Measurements from ENCODE around the gene TCF7L2.

The TCF7L2 gene

DNA sequence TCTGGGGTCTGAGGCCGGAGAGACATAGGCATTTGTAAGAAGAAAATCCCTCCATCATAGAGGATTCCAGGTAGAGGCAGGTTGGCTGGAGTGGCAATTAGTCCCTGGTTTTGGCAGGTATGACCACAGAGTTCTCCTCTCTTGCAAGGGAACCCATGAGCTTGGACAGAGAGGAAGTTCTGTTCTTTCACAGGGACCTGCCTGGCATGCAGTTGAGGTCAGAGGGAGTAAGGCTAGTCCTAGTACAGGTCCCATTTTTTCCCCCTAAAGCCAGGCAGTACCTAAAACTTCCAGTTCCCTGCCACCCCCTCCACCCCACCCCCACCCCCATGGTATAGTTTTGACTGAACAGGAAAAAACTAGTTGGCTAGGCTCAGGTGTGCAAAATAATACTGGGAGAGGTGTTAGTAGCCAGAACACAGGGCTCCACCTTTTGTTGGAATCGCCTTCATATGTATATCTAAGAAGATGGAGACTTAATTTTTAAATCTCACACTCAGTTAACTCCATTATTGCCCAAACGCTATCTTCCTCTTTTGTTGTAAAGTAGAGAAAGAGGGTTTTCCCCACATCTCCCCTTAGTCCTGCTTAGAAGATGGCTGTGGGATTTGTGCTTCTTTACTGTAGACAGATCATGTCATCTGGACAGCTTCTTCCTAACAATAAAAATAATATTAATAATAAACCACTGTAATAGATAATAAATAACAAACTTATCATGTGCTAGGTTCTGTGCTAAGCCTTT, 188.1 kb downstream of the TCF7L2 start:
- H3K27ac ChIP-seq (ENCODE audit: low read depth, low read length), result no peak overlapping the region
- H3K4me3 ChIP-seq (ENCODE audit: low read depth, low read length), result no peak overlapping the region
- peaks cover 19% of the 10 kb centered on the region for H3K36me3 ChIP-seq (ENCODE audit: control insufficient read depth, insufficient read depth, low read length)
- H3K27me3 ChIP-seq (ENCODE audit: control insufficient read depth, insufficient read depth, low read length), result no peaks in the 10 kb centered on the region
- no peak overlapping the region for H3K9ac ChIP-seq (ENCODE audit: low read length)
- H3K9me3 ChIP-seq (ENCODE audit: control insufficient read depth, insufficient read depth, low read depth, low read length), result no peaks in the 10 kb centered on the region
- H3K4me1 ChIP-seq (ENCODE audit: control insufficient read depth, insufficient read depth, low read length), result peaks cover 71% of the 10 kb centered on the region

DNA sequence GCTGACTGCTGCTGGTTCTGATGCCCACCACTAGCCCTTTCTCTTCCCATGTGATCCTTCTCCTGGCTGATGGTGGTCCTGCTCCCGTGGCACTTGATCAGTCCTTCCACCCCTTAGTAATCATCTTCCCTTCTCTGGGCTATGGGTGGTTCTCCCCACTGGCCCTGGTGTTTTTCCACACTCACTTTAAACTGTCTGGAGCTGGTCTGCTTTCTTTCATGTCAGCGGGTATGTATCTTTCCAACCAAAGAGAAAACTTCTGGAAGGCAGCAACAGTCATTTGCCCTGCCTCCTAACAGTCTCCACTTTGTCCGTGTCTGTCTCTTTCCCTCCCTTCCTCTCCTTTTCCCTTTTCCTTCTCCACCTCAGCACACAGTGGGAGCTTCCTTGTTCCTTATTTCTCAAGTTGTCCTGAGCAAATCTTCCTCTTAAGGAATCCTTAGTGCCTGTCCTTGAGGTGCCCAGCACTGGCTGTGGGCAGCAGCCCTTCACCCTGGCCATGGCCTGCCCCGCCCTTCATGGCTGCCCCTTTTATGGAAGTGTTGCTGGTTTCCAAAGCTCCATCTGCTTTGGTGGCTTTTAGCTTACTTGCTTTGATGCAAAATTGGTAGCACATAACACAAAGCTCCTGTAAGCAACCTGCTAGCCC, 189.0 kb downstream of the TCF7L2 start:
- Histone ChIP-seq H3K4me3 (ENCODE audit: low read depth, low read length) (no peak overlapping the region), H3K9ac (ENCODE audit: low read length) (no peak overlapping the region), H3K27me3 (ENCODE audit: control insufficient read depth, insufficient read depth, low read length) (no peaks in the 10 kb centered on the region), H3K27ac (ENCODE audit: low read depth, low read length) (no peak overlapping the region), H3K9me3 (ENCODE audit: control insufficient read depth, insufficient read depth, low read depth, low read length) (no peaks in the 10 kb centered on the region), H3K36me3 (ENCODE audit: control insufficient read depth, insufficient read depth, low read length) (peaks cover 29% of the 10 kb centered on the region), H3K4me1 (ENCODE audit: control insufficient read depth, insufficient read depth, low read length) (peaks cover 62% of the 10 kb centered on the region)

DNA sequence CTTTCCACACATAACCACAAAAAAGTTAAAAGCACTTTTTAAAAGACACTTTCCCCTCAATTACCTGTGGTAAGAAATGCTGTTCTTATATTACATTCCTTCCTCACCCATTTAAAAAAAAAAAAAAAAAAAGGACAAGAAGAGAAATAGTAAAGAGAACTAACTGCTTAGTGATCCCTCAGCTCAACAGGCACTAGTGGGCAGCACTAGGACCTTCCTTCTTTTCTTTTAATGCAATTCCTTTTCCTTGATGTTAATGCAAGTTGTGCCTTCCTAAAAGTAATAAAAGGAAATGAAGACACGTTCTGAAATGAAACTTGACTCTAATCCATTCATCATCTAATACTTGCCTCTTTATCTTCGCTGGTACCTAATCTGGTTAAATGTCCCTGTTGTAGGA, 189.7 kb downstream of the TCF7L2 start:
- no peak overlapping the region for H3K27ac ChIP-seq (ENCODE audit: low read depth, low read length)
- H3K4me3 ChIP-seq (ENCODE audit: low read depth, low read length), result no peak overlapping the region
- H3K36me3 ChIP-seq (ENCODE audit: control insufficient read depth, insufficient read depth, low read length), result peaks cover 35% of the 10 kb centered on the region
- H3K27me3 ChIP-seq (ENCODE audit: control insufficient read depth, insufficient read depth, low read length), result no peaks in the 10 kb centered on the region
- H3K9me3 ChIP-seq (ENCODE audit: control insufficient read depth, insufficient read depth, low read depth, low read length), result no peaks in the 10 kb centered on the region
- peaks cover 56% of the 10 kb centered on the region for H3K4me1 ChIP-seq (ENCODE audit: control insufficient read depth, insufficient read depth, low read length)
- H3K9ac ChIP-seq (ENCODE audit: low read length), result no peak overlapping the region

DNA sequence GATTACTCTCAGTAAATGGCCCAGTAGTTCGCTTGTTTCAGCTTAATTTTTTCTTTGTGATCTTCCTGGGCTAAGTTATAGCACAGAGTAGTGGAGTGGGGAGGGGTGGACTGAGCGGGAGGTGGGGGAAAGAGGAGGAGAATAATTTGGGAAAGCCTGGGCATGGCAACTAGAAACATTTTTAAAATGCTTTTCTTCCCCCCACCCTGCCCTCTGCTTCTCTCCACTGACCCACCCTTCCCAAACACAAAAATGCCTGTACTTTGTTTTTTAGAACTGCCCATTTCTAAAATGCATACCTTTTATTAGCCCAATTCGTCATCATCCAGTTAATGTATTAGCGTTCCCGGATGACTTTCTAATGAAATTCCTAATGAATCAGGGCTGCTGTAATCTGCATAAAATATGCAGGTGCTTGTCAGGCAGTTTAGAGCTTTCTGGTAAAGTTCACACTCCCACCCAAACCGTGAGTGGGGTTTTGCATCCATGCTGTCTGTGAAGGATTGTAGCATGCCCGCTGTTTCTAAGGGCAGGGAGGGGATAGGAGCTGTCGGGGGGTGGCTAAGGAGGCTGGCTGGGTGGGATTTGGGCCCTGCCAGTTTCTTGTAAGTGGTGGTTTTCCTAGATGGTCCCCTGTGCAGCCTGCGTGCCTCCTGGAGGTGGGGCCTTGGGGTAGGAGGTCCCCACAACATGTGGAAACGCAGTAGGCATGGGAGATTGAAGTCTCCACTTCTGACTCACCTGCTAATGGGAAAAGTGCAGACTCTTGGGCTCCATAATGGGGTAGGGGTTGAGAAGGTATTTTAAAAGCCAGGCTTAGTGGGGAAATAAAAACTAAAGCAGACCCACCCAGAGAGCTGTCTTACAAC, 190.3 kb downstream of the TCF7L2 start:
- Histone ChIP-seq H3K4me1 (ENCODE audit: control insufficient read depth, insufficient read depth, low read length) (peaks cover 49% of the 10 kb centered on the region), H3K36me3 (ENCODE audit: control insufficient read depth, insufficient read depth, low read length) (peaks cover 42% of the 10 kb centered on the region), H3K27ac (ENCODE audit: low read depth, low read length) (no peak overlapping the region), H3K4me3 (ENCODE audit: low read depth, low read length) (no peak overlapping the region), H3K9me3 (ENCODE audit: control insufficient read depth, insufficient read depth, low read depth, low read length) (no peaks in the 10 kb centered on the region), H3K27me3 (ENCODE audit: control insufficient read depth, insufficient read depth, low read length) (no peaks in the 10 kb centered on the region), H3K9ac (ENCODE audit: low read length) (no peak overlapping the region)

DNA sequence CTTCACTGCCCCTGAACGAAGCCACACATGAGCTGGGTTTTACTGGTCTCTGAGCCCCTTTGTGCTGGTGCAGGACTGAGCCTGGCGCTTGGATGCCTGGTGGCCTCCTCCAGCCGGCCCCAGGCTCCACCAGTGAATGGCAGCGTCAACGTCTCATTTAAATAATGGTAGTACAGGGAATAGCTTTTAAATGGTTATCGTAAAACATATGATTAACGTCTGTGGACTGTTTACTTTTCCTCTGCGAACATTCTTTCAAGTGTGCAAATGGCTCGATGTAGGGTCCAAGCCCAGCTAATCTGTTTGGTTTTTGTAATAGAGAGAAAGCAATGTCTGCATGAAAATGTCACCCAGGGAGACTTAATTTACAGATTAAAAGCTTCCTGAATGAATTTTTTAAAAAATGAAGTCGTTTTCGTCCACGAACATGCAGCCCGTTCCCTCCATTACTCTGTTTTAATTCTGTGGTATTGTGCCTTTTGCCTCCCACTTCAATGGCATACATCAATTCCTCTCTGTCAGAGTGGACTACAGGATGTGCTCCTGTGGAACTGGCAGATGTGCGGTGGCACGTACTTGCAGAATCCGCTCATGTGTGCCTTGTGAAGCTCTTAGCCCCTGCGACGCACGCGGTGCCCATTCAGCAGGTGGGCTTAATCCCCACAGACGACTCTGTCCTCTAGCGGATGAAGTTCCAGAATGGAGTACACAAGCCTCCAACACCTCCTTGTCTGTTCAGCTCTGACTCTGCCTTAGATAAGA, 192.7 kb downstream of the TCF7L2 start:
- H3K4me1 ChIP-seq (ENCODE audit: control insufficient read depth, insufficient read depth, low read length), result peaks cover 28% of the 10 kb centered on the region
- H3K9ac ChIP-seq (ENCODE audit: low read length), result no peak overlapping the region
- H3K27me3 ChIP-seq (ENCODE audit: control insufficient read depth, insufficient read depth, low read length), result no peaks in the 10 kb centered on the region
- no peak overlapping the region for H3K4me3 ChIP-seq (ENCODE audit: low read depth, low read length)
- no peak overlapping the region for H3K27ac ChIP-seq (ENCODE audit: low read depth, low read length)
- H3K9me3 ChIP-seq (ENCODE audit: control insufficient read depth, insufficient read depth, low read depth, low read length), result no peaks in the 10 kb centered on the region
- peaks cover 65% of the 10 kb centered on the region for H3K36me3 ChIP-seq (ENCODE audit: control insufficient read depth, insufficient read depth, low read length)

DNA sequence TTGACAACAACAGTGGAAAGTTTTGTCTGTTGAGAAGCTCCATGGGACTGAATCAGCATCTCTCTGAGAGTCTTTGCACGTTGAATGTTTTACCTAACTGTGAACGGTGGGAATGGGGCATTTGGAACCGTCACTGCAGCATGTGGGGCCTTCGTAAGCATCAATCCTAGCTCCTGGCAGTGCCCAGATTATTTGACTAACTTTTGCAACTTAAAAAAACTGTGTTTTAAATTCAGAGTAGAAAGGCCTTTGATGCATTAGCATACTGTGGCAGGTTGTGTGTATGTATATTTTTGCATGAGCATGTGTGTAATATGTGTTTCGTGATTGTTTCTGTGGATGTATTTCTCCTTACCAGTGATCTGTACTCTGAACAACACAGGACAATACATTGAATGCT, 194.5 kb downstream of the TCF7L2 start:
- Histone ChIP-seq H3K9me3 (ENCODE audit: control insufficient read depth, insufficient read depth, low read depth, low read length) (no peaks in the 10 kb centered on the region), H3K4me3 (ENCODE audit: low read depth, low read length) (no peak overlapping the region), H3K9ac (ENCODE audit: low read length) (no peak overlapping the region), H3K27ac (ENCODE audit: low read depth, low read length) (no peak overlapping the region), H3K27me3 (ENCODE audit: control insufficient read depth, insufficient read depth, low read length) (no peaks in the 10 kb centered on the region), H3K4me1 (ENCODE audit: control insufficient read depth, insufficient read depth, low read length) (peaks cover 15% of the 10 kb centered on the region), H3K36me3 (ENCODE audit: control insufficient read depth, insufficient read depth, low read length) (peaks cover 82% of the 10 kb centered on the region)

DNA sequence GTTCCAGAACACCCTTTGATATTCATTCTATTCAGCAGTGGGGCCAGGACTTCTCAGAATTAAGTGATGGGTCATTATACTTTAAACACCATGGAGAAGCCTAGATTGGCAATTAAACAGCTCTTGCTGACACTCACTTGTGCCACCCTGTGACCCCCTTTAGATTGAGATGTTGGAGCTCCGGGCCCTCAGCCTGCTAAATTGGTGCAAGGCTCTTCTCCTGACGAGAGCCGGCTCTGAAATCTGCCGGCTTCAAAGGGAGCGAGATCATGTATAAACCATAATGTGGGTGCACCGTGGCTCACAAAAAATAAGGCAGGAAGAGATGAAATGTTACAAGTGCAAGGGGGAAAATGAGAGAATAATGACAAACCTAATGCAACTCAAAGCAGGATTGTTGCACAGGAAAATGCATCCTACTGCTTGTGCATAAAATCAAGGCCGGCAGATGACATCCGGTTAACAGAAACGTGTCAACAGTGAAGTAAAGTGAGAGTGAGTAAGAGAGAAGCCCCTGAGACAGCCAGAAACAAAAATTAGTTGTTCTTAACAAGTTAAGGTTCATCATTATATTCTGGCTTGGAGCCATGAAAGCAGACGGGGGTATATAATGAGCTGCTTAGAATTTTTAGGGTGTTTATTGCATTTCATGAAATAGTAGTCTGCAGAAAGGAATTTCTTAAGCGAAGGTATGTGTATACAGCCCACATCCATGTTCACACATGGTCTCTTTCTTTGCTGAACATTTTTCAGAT, 198.2 kb downstream of the TCF7L2 start:
- Histone ChIP-seq H3K9me3 (ENCODE audit: control insufficient read depth, insufficient read depth, low read depth, low read length) (no peaks in the 10 kb centered on the region), H3K27ac (ENCODE audit: low read depth, low read length) (no peak overlapping the region), H3K36me3 (ENCODE audit: control insufficient read depth, insufficient read depth, low read length) (peaks cover 98% of the 10 kb centered on the region), H3K27me3 (ENCODE audit: control insufficient read depth, insufficient read depth, low read length) (no peaks in the 10 kb centered on the region), H3K9ac (ENCODE audit: low read length) (no peak overlapping the region), H3K4me3 (ENCODE audit: low read depth, low read length) (no peak overlapping the region), H3K4me1 (ENCODE audit: control insufficient read depth, insufficient read depth, low read length) (no peaks in the 10 kb centered on the region)

DNA sequence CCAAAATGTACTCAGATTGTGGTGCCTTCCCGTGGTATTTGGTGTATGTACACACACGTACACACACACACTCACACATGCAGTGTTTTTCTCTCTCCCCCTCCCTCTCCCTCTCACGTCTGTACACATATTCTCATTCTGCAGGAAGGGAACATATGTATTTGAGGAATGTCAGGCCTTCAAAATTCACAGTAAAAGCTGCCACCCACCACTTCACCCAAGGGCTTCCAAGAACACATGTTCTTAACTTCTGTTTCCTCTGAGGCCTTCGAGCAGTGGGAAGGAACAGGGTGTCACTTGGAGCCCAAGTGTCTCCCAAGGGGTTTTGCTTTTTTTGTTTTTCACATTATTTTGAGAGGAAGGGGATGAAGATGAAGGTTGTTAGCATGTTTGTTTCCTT, 198.9 kb downstream of the TCF7L2 start:
- Histone ChIP-seq H3K4me1 (ENCODE audit: control insufficient read depth, insufficient read depth, low read length) (no peaks in the 10 kb centered on the region), H3K4me3 (ENCODE audit: low read depth, low read length) (no peak overlapping the region), H3K9me3 (ENCODE audit: control insufficient read depth, insufficient read depth, low read depth, low read length) (no peaks in the 10 kb centered on the region), H3K27ac (ENCODE audit: low read depth, low read length) (no peak overlapping the region), H3K27me3 (ENCODE audit: control insufficient read depth, insufficient read depth, low read length) (no peaks in the 10 kb centered on the region), H3K36me3 (ENCODE audit: control insufficient read depth, insufficient read depth, low read length) (peaks cover 98% of the 10 kb centered on the region), H3K9ac (ENCODE audit: low read length) (no peak overlapping the region)

DNA sequence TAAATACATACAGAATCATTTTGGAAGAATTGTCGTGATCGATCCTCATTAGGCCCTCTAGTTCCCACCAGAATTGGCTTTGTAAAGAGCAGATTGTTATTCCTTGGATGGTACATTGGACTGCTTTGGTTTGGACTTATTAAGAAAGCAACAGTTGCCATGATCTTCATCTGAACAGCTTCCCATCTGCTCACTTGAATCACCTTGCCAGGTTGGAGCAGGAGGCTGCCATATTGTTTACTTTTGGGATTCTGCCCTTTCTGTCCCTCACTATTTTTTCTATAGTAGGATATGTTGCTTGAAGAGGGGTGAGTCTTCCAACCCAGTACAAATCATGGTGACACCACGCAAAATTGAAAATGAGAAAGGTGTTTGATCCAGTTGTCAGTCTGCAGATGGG, 199.6 kb downstream of the TCF7L2 start:
- Histone ChIP-seq H3K36me3 (ENCODE audit: control insufficient read depth, insufficient read depth, low read length) (peaks cover 98% of the 10 kb centered on the region), H3K4me1 (ENCODE audit: control insufficient read depth, insufficient read depth, low read length) (no peaks in the 10 kb centered on the region), H3K4me3 (ENCODE audit: low read depth, low read length) (no peak overlapping the region), H3K9ac (ENCODE audit: low read length) (no peak overlapping the region), H3K9me3 (ENCODE audit: control insufficient read depth, insufficient read depth, low read depth, low read length) (no peaks in the 10 kb centered on the region), H3K27ac (ENCODE audit: low read depth, low read length) (no peak overlapping the region), H3K27me3 (ENCODE audit: control insufficient read depth, insufficient read depth, low read length) (no peaks in the 10 kb centered on the region)

DNA sequence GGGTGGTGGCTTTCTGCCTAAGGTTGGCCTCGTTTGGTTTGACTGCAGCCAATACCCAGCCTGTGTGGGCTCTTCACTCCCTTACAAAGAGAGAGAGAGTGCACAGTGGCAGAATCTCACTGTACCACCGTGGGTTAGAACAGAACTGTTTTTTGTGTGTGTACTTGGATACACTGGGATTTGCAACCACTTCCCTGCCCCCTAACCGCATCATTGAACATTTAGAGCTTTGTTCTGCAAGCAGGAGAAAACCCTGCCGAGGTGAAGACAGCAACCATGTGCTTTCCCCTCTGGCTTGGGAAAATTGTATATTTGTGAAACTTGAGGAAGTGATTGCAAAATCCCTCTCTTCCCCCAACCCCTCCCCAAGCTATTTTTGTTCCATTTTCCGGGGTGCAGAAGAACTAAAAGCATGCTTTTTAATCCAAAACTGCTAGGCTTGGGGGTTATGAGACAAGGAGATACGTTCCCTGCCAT, 201.2 kb downstream of the TCF7L2 start:
- Histone ChIP-seq H3K4me1 (ENCODE audit: control insufficient read depth, insufficient read depth, low read length) (no peaks in the 10 kb centered on the region), H3K36me3 (ENCODE audit: control insufficient read depth, insufficient read depth, low read length) (peaks cover 97% of the 10 kb centered on the region), H3K9ac (ENCODE audit: low read length) (no peak overlapping the region), H3K27ac (ENCODE audit: low read depth, low read length) (no peak overlapping the region), H3K9me3 (ENCODE audit: control insufficient read depth, insufficient read depth, low read depth, low read length) (no peaks in the 10 kb centered on the region), H3K4me3 (ENCODE audit: low read depth, low read length) (no peak overlapping the region), H3K27me3 (ENCODE audit: control insufficient read depth, insufficient read depth, low read length) (no peaks in the 10 kb centered on the region)

Data from HUES6 (cell line).